Progenitor cell of endocrine pancreas (in vitro differentiated cells): Measurements from ENCODE around the gene ENAH. TPM values are rescaled to one million over a fixed set of nuclear protein-coding genes. Genes with fewer than 3 reads are reported as not detected.

Experiments used
- DNase-seq: peaks from one replicate; pipeline ENCODE4 v3.0.0; 2021; ENCODE audit warnings: low spot score; ENCODE audit not compliant: unreplicated experiment
- H3K27ac Mint-ChIP-seq: 2 replicates; pipeline ENCODE4 v1.8.0; 2021; ENCODE audit warnings: mild to moderate bottlenecking, moderate library complexity, mixed read lengths
- H3K27me3 Mint-ChIP-seq: 2 replicates; pipeline ENCODE4 v1.8.0; 2021; ENCODE audit warnings: mixed read lengths
- H3K36me3 Mint-ChIP-seq: 2 replicates; pipeline ENCODE4 v1.8.0; 2022; ENCODE audit warnings: mixed read lengths; ENCODE audit not compliant: insufficient read depth
- H3K4me1 Mint-ChIP-seq: 2 replicates; pipeline ENCODE4 v1.8.0; 2021; ENCODE audit warnings: low read depth, mixed read lengths
- H3K4me3 Mint-ChIP-seq: 2 replicates; pipeline ENCODE4 v1.8.0; 2021; ENCODE audit warnings: low read depth, mild to moderate bottlenecking, moderate library complexity, mixed read lengths
- H3K9me3 Mint-ChIP-seq: 2 replicates; pipeline ENCODE4 v1.8.0; 2021; ENCODE audit warnings: low read depth, mixed read lengths
- total RNA-seq: library from RNA; stranded (reverse); gene quantifications from 2 replicates; pipeline ENCODE4 v1.2.1, GENCODE V29; 2021
- TF ChIP-seq, protein P1 (sequence below): fragments of 200-600 bp; sonication (generic); IDR thresholded peaks from one replicate; pipeline ENCODE4 v1.5.0; 2021; ENCODE audit warnings: antibody characterized with exemption, mild to moderate bottlenecking; ENCODE audit not compliant: unreplicated experiment

The ENAH gene
- total RNA-seq, 1 donor from 2014 or later, result 217 TPM

DNA sequence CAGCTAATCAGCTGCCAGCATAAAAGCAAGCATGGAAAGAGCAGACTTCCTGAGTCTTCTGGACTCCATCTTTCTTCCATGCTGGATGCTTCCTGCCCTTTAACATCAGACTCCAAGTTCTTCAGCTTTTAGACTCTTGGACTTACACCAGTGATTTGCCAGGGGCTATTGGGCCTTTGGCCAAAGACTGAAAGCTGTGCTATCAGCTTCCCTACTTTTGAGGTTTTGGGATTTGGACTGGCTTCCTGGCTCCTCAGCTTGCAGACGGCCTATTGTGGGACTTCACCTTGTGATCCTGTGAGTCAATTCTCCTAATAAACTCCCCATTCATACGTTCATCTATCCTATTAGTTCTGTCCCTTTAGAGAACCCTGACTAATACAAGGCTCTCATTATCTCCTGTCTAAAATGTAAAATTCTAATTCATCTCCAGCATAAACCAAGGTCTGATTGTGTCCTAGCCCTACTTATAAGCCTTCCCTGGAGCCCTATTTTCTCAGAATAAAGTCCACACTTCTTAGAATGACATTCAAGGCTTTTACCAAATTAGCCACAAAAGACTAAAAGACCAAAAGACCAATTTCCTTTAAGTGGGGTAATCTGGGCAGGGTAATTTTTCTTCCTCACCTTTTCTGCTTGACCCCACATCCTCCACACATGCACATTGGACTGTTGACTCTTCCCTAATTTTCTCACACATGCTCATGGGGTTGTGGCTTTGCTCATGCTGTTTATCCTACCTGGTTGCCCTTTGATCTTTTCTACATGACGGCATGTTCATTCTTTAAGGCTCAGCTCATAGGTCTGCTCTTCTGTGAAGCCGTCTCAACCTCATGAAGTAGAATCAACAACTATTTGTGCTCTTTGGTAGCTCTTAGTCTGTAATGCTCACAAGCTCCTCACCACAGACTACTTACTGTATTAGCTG is 18.1 kb upstream of the ENAH start:
- TF ChIP-seq, protein P1, sequence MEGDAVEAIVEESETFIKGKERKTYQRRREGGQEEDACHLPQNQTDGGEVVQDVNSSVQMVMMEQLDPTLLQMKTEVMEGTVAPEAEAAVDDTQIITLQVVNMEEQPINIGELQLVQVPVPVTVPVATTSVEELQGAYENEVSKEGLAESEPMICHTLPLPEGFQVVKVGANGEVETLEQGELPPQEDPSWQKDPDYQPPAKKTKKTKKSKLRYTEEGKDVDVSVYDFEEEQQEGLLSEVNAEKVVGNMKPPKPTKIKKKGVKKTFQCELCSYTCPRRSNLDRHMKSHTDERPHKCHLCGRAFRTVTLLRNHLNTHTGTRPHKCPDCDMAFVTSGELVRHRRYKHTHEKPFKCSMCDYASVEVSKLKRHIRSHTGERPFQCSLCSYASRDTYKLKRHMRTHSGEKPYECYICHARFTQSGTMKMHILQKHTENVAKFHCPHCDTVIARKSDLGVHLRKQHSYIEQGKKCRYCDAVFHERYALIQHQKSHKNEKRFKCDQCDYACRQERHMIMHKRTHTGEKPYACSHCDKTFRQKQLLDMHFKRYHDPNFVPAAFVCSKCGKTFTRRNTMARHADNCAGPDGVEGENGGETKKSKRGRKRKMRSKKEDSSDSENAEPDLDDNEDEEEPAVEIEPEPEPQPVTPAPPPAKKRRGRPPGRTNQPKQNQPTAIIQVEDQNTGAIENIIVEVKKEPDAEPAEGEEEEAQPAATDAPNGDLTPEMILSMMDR, result no peak
- H3K27ac Mint-ChIP-seq, result peak overlapping the region; percentile 3

DNA sequence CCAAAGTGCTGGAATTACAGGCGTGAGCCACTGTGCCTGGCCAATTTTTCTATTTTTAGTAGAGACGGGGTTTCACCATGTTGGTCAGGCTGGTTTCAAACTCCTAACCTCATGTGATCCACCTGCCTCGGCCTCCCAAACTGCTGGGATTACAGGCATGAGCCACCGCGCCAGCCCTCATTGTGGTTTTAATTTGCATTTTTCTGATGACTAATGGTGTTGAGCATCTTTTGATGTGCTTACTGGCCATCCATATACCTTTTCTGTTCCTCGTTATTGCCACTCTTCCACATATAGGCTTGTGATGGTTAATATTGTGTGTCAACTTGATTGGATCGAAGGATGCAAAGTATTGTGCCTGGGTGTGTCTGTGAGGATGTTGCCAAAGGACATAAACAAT is 17.4 kb upstream of the ENAH start:
- DNase-seq, result no peak
- no peaks in the 10 kb centered on the region for H3K9me3 Mint-ChIP-seq
- no peaks in the 10 kb centered on the region for H3K27me3 Mint-ChIP-seq
- TF ChIP-seq, protein P1, result no peak
- H3K4me1 Mint-ChIP-seq, result peaks cover 3% of the 10 kb centered on the region
- no peaks in the 10 kb centered on the region for H3K36me3 Mint-ChIP-seq
- H3K27ac Mint-ChIP-seq, result no peak overlapping the region
- no peak overlapping the region for H3K4me3 Mint-ChIP-seq

More for the DNA sequence above, 18.1 kb upstream of the ENAH start:
- Mint-ChIP-seq H3K4me1 (peaks cover 3% of the 10 kb centered on the region), H3K36me3 (no peaks in the 10 kb centered on the region), H3K9me3 (no peaks in the 10 kb centered on the region), H3K4me3 (no peak overlapping the region), H3K27me3 (peaks cover 3% of the 10 kb centered on the region)
- no peak for DNase-seq

DNA sequence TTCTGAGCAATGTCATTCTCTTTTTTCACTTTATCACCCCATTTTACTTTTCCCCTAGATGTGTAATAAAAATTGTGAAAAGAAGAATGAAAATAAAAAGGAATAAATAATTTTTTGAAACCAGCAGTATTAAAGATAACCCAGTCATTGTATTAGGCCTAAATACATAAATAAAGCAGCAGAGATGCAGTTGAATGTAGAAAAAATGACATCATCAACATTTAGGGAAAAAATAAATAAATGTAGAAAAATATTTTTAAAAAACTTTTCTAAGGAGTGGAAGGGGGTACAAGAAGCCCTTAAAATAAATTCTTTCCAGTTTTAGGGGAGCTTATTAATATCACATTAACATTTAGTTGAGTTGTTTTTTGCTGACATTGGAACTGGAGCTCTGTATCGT is 15.3 kb upstream of the ENAH start:
- Mint-ChIP-seq H3K27me3 (no peaks in the 10 kb centered on the region), H3K4me3 (no peak overlapping the region), H3K27ac (no peak overlapping the region), H3K4me1 (peaks cover 3% of the 10 kb centered on the region), H3K36me3 (no peaks in the 10 kb centered on the region), H3K9me3 (no peaks in the 10 kb centered on the region)
- TF ChIP-seq, protein P1, result no peak
- no peak for DNase-seq

- Mint-ChIP-seq H3K36me3 (no peaks in the 10 kb centered on the region), H3K4me3 (no peak overlapping the region), H3K9me3 (no peaks in the 10 kb centered on the region), H3K4me1 (peaks cover 3% of the 10 kb centered on the region), H3K27me3 (no peaks in the 10 kb centered on the region), H3K27ac (no peak overlapping the region)
- DNase-seq, result no peak
- TF ChIP-seq, protein P1, result no peak
Measured at GRCh38 chr1:225667362-225667761, 14.4 kb upstream of the ENAH start.

GRCh38 chr1:225666495-225666894 is 13.6 kb upstream of the ENAH start:
- Mint-ChIP-seq H3K4me1 (peaks cover 2% of the 10 kb centered on the region), H3K36me3 (no peaks in the 10 kb centered on the region), H3K4me3 (no peak overlapping the region), H3K27ac (no peak overlapping the region), H3K27me3 (no peaks in the 10 kb centered on the region), H3K9me3 (no peaks in the 10 kb centered on the region)
- no peak for DNase-seq
- TF ChIP-seq, protein P1, result no peak
